UCSD-AML1 (cell line): ENCODE measurements around the gene PRKAR2B.
"Not testable (repeated sequence)": the region's sequence is repeated elsewhere in the genome, so short reads cannot be mapped to it uniquely, and the experiment has no call there.

ENCODE experiments used
- DNase-seq: peaks from one replicate; lab custom pipeline; 2025; ENCODE audit not compliant: unreplicated experiment; lab: John Stamatoyannopoulos, UW

PRKAR2B gene

DNA sequence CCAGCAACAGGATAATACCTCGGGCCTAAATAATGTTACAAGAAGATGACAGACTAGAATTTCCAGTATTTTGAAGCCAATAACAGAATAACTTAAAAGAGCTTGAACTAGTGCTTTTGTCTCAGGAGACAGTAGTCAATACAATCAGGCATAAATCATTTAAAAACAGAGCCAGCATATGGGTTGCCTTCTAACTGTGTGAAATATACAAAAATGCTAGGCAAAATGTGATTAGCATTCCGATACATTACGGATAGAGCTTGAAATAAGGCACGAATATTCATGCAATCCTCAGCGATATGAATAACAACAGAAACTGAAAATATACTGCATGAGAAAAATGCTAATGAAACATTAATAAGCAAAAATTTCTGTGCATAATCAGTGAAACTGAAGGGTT is 18.3 kb upstream of the PRKAR2B start:
- no peak for DNase-seq

DNA sequence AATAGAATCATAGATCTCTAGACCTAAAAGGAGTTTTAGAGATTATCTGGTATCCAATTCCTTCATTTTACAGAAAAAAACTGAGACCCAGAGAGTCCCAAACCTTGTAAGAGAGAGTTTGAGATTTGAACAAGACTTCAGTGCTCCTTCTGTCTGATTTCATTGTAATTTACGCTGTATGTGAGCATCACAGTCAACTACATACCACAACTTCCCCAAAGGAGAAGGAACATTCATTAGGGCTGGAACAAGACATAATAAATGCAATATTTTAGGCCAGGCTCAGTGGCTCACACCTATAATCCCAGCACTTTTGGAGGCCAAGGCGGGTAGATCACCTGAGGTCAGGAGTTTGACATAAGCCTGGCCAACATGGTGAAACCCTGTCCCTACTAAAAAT is 17.3 kb upstream of the PRKAR2B start:
- no peak for DNase-seq

DNA sequence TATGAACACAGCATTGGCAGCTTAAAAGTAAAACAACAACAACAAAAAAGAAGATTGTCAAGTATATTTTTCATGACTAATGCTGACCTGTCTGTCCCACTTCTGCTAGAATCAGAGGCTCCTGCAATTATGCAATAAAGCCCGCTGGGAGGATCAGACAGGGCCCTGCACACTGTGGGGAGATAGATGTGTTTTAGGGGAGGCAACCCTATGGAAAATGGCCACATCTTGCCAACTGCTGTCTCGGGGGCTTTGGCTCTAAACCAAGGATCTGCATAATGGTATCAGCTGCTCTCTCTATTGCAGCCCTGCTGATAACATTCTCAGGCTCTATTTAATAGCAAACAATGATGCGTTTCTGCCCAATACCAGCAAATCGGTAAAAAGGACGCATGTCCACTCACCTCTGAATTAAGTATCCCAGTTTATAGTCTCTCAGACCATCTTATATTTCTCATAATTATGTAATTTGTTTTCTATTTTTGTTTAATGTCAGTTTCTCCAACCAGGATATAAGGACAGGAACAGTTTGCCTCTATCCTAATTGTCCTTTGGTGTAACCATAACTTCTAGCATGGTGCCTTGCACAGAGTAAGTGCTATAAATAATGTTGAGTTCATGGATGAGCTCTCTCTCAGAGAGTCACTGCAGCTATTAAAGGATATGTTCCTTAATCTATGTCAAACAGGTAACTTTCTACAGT is 15.3 kb upstream of the PRKAR2B start:
- DNase-seq, result no peak

DNA sequence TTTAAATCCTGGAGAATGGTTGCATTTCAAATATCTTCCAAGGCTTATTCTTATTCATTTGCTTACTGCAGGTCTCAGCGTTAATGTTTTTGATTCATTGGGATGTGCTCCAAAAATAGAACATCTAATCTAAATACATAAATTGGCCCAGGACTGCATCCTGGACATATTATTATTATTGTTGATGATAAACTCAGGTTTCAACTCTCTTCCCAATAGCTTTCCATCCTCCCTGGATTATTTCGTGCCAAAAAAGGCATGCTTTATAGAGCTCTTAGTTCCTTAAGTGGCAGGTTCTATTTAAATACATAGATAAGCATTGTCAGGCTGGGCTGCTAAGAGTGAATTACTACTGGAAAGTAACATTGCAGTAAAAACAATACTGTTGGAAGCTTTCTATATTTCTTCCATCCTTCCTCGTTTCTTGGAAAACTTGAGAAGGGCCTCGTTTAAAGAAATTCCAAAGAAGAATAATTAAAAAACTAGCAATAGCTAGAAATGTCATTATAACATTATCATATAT is 14.7 kb upstream of the PRKAR2B start:
- no peak for DNase-seq

DNA sequence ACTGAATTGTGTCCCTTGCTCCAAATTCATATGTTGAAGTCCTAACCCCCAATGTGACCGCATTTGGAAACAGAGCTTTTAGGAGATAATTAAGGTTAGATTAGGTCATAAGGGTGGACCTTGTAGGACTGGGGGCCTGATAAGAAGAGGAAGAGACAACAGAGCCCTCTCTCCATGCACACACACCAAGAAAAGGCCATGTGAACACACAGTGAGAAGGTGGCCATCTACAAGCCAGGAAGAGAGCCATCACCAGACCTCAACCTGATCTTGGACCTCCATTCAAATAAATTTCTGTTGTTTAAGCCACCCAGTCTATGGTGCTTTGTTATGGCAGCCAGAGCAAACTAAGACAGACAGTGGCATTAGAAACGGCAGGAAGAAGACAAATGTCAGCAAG is 12.5 kb upstream of the PRKAR2B start:
- DNase-seq, result no peak

DNA sequence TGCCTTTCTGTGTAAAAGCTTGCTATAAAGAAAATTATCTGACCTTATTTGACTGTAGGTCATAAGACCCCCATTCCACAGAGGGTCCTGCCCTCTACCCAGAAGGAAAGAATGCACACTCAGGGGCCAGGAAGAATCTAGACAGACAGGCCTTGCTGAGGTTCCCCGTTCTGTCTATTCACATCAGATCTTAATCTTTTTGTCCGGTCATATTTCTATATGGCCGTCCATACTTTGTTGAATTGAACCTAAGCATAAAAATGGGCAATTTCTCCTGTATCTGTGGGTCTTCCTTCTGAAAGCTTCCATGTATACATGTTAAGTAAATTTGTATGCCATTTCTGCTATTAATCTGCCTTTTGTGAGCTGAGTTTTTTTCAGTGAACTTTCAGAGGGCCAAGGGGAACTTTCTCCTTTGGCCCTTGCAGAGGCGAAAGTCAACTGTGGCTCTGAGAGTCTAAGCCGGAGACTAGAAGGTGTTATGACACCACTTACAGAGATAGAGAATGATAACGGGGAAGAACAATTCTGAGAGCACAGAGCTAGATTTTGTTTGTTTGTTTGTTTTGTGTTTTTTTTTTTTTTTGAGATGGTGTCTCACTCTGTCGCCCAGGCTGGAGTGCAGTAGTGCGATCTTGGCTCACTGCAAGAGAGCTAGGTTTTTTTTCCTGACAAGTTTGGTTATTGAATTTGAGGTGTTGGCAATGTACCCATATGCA is 11.6 kb upstream of the PRKAR2B start:
- DNase-seq, result no peak

DNA sequence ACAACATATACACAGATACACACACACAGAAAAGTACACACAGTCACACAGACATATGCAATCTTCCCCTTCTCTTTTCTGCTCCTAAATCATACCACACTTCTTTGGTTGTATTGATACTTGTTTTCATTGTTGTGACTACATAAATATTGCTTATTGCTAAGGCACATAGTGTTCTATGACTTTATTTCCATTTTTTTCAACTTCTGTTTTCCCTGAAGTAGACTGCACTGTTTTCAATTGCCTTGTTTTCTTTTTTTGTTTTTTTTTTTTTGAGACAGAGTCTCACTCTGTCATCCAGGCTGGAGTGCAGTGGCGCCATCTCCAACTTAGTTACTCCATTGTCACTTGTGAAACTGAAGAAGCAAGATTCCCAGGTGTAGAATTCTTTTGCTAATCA is 10.0 kb upstream of the PRKAR2B start:
- no peak for DNase-seq

DNA sequence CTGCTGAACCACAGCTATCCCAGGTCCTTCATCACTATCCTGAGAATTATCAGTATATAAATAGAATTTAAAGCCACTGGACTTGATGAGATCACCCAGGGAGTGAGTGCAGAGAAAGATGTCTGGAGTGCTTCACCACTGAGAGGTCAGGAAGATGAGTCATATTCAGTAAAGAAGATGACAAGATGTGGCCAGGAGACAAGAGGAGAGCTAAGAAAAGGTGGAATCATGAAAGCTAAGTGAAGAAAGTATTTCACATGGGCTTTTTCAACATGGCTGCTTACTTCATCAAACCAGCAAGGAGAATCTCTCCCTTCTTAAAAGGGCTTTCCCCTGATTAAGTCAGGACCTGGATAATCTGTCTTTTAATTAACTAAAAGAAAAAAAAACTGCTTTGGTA is 9.1 kb upstream of the PRKAR2B start:
- DNase-seq, result no peak

DNA sequence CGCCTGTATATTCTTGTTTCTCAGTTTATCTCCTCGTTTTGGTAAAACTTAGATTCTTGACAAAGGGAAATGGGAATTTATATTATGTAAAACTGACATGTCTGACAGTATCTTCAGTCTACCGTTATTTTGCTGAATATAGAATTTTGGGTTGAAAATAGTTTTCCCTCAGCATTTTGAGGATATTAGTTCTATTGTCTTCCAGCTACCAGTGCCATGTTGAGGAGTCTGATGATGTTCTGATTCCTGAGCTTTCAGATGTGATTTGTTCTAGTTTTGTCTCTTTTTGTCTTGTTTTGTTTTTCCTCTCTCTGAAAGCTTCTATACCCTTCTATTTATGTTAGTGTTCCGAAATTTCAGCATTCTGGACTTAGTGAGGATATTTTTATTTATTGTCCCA is 8.0 kb upstream of the PRKAR2B start:
- DNase-seq, result no peak

DNA sequence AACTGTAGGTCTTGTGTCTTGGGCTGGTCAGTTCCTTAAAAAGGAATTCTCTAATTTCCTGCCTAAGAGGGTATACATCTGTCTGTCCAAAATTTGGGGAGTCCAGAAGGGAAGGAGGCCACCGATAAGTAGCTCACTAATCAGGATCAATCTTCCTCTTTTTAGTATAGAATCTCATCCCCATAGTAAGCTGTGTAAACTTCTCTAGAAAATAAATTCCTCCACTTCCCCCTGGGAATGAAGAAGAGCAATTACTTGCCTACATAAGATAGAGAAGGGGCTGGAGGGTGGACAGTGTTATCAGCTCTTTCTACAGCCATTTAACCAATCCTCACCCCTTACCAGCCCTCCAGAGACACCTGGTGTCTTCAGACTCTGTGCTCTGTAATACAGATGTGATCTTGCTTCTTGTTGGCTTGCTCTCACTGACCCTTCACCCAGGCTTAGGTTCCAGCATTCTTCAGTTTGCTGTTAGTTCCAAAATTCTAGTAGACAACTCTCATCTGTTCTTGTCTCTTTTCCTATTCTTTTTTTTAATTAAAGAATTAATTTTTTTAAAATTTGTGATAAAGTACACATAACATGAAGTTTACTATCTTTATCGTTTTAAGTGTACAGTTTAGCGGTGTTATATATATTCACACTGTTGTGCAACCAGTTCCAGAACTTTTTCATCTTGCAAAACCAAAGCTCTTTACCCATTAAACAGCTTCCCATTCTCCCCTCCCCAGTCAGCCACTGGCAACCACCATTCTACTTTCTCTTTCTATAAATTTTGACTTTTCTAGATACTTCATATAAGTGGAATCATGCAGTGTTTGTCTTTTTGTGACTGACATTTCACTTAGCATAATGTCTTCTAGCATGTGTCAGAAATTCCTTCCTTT is 6.5 kb upstream of the PRKAR2B start:
- DNase-seq, result no peak

DNA sequence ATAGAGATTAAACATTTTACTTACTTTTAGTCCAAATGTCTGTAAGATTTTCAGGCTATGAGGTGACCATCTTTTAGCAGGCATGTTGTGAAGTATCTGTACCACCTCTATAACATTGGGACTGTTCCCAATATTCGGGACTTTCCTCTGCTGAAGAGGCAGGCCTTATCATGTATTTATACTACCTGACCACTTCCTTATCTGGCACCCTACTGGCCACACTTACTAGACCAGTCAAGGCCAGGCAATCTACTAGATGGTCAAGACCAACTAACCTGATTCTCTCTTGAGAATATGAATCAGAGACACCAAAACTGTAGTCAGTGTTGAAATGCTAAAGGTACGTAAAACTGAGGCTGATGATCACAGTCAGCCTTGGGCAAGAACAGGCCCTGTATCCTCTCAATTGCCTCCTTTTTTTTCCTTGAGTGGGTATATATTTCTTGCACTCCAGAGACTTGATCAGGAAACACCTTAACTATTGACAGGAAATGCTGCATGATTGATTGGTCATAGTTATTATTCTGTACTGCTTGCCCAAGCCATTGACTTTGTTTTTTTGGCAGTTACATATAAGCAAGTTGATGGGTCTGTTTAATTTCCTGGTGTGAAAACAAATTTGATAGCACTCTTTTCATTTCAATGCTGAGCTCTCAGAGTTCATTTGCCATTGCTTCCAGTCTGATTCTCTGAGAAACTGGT is 5.2 kb upstream of the PRKAR2B start:
- DNase-seq, result no peak

DNA sequence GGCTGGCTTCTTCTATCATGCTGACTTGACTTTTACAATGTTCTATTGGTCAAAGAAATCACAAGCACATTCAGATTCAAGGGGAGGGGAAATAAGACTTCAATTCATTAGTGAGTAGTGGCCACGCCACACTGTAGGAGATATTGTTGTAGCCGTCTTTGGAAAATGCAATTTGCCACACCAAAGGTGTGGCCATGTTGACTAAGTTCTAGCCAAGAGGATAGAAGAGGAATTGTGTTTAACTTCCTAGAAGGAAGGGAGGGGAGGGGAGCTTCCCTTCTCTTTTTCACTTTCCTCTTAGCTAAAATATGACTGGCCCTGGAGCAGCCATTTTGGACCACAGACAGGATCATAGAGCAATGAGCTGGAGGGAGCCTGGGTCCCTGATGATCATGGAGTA is 3.4 kb upstream of the PRKAR2B start:
- no peak for DNase-seq

DNA sequence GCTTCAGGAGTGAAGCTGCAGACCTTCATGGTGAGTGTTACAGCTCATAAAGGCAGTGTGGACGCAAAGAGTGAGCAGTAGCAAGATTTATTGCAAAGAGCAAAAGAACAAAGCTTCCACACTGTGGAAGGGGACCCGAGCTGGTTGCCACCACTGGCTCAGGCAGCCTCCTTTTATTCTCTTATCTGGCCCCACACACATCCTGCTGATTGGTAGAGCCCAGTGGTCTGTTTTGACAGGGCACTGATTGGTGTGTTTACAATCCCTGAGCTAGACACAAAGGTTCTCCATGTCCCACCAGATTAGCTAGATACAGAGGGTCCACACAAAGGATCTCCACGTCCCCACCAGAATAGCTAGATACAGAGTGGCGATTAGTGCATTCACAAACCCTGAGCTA is 2.7 kb upstream of the PRKAR2B start:
- DNase-seq, result not testable (repeated sequence)

DNA sequence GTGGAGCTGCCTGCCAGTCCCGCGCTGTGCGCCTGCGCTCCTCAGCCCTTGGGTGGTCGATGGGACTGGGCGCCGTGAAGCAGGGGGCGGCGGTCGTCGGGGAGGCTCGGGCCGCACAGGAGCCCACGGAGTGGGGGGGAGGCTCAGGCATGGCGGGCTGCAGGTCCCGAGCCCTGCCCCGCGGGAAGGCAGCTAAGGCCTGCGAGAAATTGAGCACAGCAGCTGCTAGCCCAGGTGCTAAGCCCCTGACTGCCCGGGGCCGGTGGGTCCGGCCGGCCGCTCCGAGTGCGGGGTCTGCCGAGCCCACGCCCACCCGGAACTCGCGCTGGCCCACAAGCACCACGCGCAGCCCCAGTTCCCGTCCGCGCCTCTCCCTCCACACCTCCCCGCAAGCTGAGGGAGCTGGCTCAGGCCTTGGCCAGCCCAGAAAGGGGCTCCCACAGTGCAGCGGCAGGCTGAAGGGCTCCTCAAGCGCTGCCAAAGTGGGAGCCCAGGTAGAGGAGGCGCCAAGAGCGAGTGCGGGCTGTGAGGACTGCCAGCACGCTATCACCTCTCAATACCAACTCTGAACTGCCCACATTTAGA is 2.1 kb upstream of the PRKAR2B start:
- DNase-seq, result not testable (repeated sequence)

DNA sequence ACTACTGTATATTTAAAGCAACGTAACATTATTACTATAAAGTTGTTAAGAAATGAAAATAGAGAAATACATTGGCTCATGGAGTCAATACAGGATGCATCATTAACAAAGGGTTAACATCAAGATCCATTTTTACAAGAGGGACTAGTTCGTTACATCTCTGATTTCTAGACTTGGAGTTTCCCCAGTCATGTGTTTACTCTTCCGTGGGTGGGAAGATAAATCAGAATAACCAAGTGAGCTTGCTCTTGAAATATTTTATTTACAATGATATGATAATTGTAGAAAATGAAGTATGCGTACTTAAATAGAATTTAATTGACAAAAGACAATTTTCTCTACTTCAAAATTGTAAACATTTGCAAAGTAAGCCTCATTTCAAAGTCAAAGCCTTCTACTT is 1.0 kb upstream of the PRKAR2B start:
- no peak for DNase-seq

DNA sequence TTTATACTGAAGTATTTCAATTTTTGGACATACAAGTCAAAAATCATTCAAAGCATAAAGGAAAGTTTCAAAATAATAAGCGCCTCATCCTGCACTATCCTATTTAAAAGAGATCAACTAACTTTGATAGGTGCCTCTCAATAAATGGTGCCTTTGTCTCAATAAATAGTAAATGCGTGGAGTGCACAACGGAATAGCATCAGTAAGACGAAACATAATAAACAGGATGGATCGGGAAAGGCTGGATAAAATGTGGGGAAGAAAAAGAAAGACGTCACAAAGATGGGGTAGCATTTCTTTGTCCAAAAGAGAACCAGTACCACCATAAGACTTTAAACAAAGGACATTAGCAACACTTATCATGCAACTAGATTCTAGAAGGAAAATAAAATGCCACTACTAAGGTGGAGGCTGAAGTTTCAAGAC is 571 bp upstream of the PRKAR2B start:
- DNase-seq, result no peak

DNA sequence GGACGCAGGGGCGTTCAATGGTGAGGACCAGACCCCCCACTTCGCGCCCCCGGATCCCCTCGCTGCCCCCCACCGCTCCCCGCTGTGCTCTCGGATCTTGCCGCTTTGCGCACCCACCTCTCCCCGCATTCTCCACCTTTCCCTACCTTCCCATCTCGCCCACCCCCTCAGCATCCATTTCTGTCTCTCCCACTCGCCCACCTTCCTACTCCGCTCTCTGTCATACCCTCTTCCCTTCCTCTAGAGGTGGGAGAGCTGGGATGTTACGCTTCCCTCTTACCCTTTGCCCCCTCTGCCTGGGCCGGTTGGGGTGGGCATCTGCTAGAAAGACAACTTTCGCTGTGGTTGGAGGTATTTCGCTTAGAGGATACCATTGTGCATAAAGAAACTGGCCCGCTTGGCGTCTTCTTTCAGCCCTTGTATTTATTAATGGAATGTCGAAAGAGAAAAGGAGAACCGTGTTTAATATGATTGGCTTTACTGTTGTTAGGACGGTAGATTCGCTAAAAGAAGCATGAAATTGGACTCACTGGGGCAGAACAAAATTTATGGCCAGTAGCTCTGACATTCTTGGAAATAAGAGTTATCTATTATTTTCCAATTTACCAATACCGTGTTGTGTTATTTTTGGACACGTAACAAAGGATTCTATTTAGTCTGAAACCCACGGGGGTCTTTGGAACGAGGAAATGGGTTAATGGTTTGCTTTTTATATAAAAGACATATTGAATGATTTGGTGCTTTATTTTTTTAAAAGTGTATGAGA is 873 bp downstream of the PRKAR2B start:
- DNase-seq, result no peak

DNA sequence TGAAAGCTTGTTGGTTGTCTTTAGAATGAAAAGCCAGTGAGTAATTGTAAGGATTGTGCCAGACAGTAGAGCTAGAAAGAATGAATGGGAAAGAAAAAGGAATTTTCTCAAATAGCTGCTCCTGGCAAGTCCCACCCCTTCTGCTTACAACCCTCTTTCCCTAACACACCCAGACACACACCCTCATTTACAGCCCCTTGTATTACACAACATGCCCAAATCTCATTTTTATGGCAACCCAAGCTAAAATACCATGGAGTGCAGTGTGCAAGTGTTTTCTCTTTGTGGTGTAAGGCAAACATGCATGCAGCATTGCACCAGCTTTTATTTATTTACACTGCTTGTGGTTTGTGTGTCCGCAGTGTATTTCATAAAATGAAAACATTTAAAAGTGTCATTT is 1.5 kb downstream of the PRKAR2B start:
- no peak for DNase-seq

DNA sequence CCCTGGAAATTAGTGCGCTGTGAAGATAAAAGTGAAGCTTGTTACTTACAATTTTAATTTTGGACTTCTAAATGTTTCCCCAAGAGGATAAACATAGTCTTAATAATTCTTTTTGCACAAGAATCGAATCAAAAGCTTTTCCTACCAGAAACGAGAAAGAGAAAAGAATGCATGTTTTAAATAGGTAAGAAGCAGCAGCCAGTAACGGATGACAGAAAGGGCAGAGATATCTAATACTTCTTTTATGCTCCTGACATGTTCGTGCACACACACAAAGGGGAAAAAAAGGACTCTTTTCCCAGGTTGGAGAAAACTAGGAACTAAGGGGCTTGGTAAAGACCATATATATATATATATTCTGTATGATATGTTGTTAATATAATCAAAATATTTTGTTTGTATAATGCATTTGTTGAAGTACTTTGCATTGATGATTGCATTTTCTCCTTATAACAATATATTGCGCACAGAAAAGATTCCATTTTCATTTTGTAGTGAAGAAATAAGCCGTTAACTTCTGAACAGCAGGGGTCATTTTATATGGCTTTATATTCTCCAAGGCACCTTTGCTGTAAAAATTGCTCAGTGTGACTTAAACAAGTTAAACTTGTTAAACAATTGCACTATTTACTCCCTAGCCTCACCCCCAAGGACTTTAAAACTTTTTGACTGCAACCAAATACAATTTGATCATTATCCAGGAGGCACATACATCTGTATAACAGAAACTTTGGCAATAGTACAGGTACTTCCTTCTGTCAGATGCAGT is 2.2 kb downstream of the PRKAR2B start:
- DNase-seq, result no peak
